DND-41 (cell line): ENCODE data around the gene PPP2R2B.

Source experiments
- ATAC-seq: fragments of 200-7000 bp; cut with Tn5 transposase; 3 replicates; pipeline ENCODE4 v1.9.1; 2021; ENCODE audit warnings: low read depth; ENCODE audit not compliant: insufficient read depth
- DNase-seq: peaks from one replicate; pipeline ENCODE4 v3.0.0-alpha.2; 2020
- H2AFZ ChIP-seq: 2 replicates; pipeline ENCODE4 v1.6.0; 2012; ENCODE audit warnings: low read depth, low read length
- H3K27ac ChIP-seq: 2 replicates; pipeline ENCODE4 v1.5.1; 2012; ENCODE audit warnings: low read length, inconsistent platforms
- H3K27me3 ChIP-seq: fragments of 200-600 bp; sonication (generic); 2 replicates; pipeline ENCODE4 v1.6.0; 2012; ENCODE audit warnings: low read length, mild to moderate bottlenecking, inconsistent platforms; ENCODE audit not compliant: insufficient read depth, poor library complexity
- H3K36me3 ChIP-seq: 2 replicates; pipeline ENCODE4 v1.5.1; 2012; ENCODE audit warnings: low read length, inconsistent platforms; ENCODE audit not compliant: insufficient read depth
- H3K4me1 ChIP-seq: 2 replicates; pipeline ENCODE4 v1.5.1; 2012; ENCODE audit warnings: mild to moderate bottlenecking, low read length; ENCODE audit not compliant: insufficient read depth
- H3K4me2 ChIP-seq: 2 replicates; pipeline ENCODE4 v1.6.0; 2012; ENCODE audit warnings: mild to moderate bottlenecking, moderate library complexity, low read length, inconsistent platforms; ENCODE audit not compliant: insufficient read depth
- H3K4me3 ChIP-seq, 2 experiments: fragments of 200-600 bp in 1 of 2; shearing (Covaris generic) in 1 of 2; 2 replicates each; pipeline ENCODE4 v1.5.1; 2012 to 2016; ENCODE audit warnings: inconsistent platforms in 2 of 2, low read length in 2 of 2, mild to moderate bottlenecking in 2 of 2, low read depth in 1 of 2, moderate library complexity in 1 of 2
- H3K79me2 ChIP-seq: 2 replicates; pipeline ENCODE4 v1.6.0; 2012; ENCODE audit warnings: low read length, inconsistent platforms; ENCODE audit not compliant: insufficient read depth
- H3K9ac ChIP-seq: 2 replicates; pipeline ENCODE4 v1.6.0; 2012; ENCODE audit warnings: low read depth, mild to moderate bottlenecking, inconsistent platforms, low read length, moderate library complexity
- H3K9me3 ChIP-seq: 2 replicates; pipeline ENCODE4 v1.5.1; 2012; ENCODE audit warnings: low read length, moderate library complexity, mild to moderate bottlenecking, inconsistent platforms; ENCODE audit not compliant: insufficient read depth, severe bottlenecking
- H4K20me1 ChIP-seq: 2 replicates; pipeline ENCODE4 v1.6.0; 2012; ENCODE audit warnings: low read length; ENCODE audit not compliant: insufficient read depth
- EZH2 ChIP-seq: IDR thresholded peaks from 3 replicates; pipeline ENCODE4 v1.6.1; 2012; ENCODE audit warnings: borderline replicate concordance, low read depth, mild to moderate bottlenecking, moderate library complexity, low read length, inconsistent platforms; ENCODE audit not compliant: severe bottlenecking
- TF ChIP-seq, protein P1 (sequence below): IDR thresholded peaks from 2 replicates; pipeline ENCODE4 v1.5.1; 2012; ENCODE audit warnings: borderline replicate concordance, low read length, moderate library complexity, mild to moderate bottlenecking; ENCODE audit not compliant: poor library complexity, severe bottlenecking; ENCODE audit errors: extremely low read depth

The PPP2R2B gene

DNA sequence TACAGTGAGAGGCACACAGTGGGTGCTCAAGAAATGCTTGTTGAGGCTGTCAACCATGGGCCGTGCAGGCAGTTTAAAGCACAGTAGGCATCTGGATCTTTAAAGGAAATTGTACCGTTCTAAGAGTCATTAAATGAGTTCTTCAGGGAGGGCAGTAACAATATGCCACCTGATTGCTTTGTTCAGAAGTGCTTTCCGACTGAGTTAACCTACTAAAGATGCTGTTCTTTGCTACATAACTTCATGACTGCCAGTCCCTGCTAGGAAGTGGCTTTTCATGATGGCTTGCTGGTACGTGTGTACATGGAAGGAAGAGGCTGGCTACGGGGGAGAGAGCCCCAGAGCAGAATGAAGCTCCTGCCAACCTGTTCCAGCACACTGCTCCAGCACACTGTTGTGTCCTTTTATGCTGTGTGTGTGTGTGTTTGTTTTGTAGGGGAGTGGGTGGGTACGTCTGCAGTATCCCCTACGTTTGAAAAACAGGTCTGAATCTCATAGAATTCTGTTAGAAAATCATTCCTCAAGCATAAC lies 41.9 kb upstream of the PPP2R2B start:
- Histone ChIP-seq H3K27ac (no peak overlapping the region), H2AFZ (no peak overlapping the region), H3K4me3 (no peak overlapping the region), H4K20me1 (no peaks in the 10 kb centered on the region), H3K36me3 (no peaks in the 10 kb centered on the region), H3K4me1 (no peaks in the 10 kb centered on the region), H3K9me3 (no peaks in the 10 kb centered on the region), H3K79me2 (no peaks in the 10 kb centered on the region), H3K9ac (no peak overlapping the region), H3K27me3 (peaks cover 2% of the 10 kb centered on the region), H3K4me2 (no peak overlapping the region)
- TF ChIP-seq, protein P1, sequence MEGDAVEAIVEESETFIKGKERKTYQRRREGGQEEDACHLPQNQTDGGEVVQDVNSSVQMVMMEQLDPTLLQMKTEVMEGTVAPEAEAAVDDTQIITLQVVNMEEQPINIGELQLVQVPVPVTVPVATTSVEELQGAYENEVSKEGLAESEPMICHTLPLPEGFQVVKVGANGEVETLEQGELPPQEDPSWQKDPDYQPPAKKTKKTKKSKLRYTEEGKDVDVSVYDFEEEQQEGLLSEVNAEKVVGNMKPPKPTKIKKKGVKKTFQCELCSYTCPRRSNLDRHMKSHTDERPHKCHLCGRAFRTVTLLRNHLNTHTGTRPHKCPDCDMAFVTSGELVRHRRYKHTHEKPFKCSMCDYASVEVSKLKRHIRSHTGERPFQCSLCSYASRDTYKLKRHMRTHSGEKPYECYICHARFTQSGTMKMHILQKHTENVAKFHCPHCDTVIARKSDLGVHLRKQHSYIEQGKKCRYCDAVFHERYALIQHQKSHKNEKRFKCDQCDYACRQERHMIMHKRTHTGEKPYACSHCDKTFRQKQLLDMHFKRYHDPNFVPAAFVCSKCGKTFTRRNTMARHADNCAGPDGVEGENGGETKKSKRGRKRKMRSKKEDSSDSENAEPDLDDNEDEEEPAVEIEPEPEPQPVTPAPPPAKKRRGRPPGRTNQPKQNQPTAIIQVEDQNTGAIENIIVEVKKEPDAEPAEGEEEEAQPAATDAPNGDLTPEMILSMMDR: no peak
- no peak for ATAC-seq
- DNase-seq: no peak

DNA sequence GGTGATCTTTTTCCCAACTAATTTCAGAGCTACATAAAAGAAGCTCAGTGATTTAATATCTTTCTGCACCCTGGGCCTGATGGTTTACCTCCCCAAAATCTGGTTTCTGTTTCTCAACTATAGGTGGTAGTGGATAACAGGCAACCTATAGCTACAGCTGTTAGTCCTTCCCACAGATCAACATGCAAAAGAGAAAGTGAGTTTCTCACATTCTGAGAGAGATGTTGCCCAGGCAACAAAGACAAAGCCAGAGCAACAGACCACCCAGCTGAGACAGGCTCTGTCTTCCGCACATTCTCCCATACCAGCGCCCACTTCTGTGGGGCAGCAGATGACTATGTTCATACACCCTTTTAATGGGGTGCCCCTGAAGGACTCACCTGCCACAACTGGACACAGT lies 40.7 kb upstream of the PPP2R2B start:
- 0 out of 3 replicates have a peak, but pooled peaks have one; percentile 33 for ATAC-seq
- Histone ChIP-seq H3K9ac (no peak overlapping the region), H3K4me2 (no peak overlapping the region), H3K79me2 (no peaks in the 10 kb centered on the region), H3K4me1 (no peaks in the 10 kb centered on the region), H4K20me1 (no peaks in the 10 kb centered on the region), H3K36me3 (no peaks in the 10 kb centered on the region), H3K4me3 (no peak overlapping the region), H3K27ac (no peak overlapping the region), H3K9me3 (no peaks in the 10 kb centered on the region), H3K27me3 (peaks cover 2% of the 10 kb centered on the region), H2AFZ (no peak overlapping the region)
- no peak for TF ChIP-seq EZH2
- TF ChIP-seq, protein P1: no peak
- no peak for DNase-seq

DNA sequence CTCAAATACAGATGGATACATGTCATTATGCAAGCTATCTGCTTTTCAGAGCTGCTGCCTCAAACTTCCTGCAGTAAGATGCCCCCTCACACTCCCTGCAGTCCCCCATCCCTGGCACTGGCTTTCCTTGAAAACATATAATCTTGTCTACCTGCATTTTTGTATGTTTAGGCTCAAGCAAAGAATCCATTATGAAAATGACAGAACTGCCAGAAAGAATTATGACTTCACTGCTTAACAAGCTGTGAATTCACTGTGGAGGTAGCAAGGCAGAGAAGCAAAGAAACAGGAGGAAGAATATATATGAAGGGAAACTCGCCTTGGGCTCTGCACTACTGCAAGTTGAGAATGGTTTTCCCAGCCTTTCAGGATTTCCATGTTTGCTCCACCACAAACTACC lies 39.4 kb upstream of the PPP2R2B start:
- Histone ChIP-seq H4K20me1 (no peaks in the 10 kb centered on the region), H3K9ac (no peak overlapping the region), H3K4me2 (no peak overlapping the region), H3K79me2 (no peaks in the 10 kb centered on the region), H3K27me3 (peaks cover 2% of the 10 kb centered on the region), H2AFZ (no peak overlapping the region), H3K9me3 (no peaks in the 10 kb centered on the region), H3K36me3 (no peaks in the 10 kb centered on the region), H3K4me3 (no peak overlapping the region), H3K4me1 (no peaks in the 10 kb centered on the region), H3K27ac (no peak overlapping the region)
- DNase-seq (no peak), ATAC-seq (no peak)
- TF ChIP-seq EZH2: no peak
- TF ChIP-seq, protein P1: no peak

DNA sequence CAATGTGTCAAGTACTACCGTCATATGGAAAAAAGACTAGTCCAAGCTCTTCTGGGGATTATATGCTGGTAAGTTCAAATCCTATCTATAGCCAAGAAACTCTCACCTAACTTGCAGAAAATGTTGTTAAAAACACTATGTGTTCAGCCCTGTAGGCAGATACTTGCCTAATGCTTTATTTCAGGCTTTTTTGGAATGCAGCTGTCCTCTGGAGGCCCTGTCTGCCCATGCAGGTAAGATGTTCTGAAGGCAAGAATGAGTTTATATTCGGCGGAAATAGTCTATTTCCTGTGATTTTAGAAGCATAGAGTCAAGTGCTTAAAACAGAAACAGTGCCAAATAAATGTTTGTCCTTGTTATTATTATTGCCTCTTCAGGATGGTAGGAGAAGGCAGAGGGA lies 34.3 kb upstream of the PPP2R2B start:
- Histone ChIP-seq H3K79me2 (no peaks in the 10 kb centered on the region), H3K4me2 (no peak overlapping the region), H3K4me1 (no peaks in the 10 kb centered on the region), H3K27ac (no peak overlapping the region), H3K9ac (no peak overlapping the region), H3K9me3 (no peaks in the 10 kb centered on the region), H3K27me3 (no peaks in the 10 kb centered on the region), H3K4me3 (no peak overlapping the region), H2AFZ (no peak overlapping the region), H4K20me1 (no peaks in the 10 kb centered on the region), H3K36me3 (no peaks in the 10 kb centered on the region)
- no peak for ATAC-seq
- TF ChIP-seq, protein P1: no peak
- no peak for TF ChIP-seq EZH2
- DNase-seq: no peak
